ENCODE results near the gene DDX31.

The DDX31 gene

DNA sequence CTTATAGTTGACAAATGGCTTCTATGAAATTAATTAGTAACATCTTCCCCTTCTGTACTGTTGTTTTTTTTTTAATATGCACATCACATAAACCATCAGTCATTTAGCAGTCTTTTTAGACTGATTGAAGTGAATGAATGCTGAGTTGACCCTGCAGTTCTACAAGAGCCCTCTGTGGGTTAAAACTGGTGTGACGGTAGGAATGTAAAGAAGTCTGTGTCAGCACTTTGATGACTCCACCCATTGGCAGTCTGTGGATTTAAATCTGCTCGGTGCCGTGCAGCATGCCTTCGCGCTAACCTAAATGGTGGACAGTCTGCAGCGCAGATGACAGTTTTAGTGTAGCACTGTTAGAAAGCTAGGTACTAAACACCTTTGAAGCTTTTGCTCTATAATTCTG lies 3.6 kb upstream of the DDX31 start:
- no peak for DNase-seq (ENCODE audit: low read depth in 2 of 2)

DNA sequence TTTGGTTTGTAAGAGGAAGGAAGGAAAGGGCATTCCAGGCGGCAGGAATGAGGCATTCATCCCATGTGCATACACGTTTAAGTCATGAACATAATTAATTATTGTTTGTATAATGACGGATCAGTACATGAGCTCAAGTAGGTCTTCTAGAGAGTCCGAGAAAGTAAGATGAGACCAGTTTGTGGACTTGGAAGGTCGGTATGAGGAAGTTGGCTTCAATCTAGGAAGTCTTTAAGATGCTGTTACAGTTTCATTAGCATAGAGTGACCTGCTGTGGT lies 2.6 kb upstream of the DDX31 start:
- DNase-seq (ENCODE audit: low read depth in 2 of 2) = no peak

DNA sequence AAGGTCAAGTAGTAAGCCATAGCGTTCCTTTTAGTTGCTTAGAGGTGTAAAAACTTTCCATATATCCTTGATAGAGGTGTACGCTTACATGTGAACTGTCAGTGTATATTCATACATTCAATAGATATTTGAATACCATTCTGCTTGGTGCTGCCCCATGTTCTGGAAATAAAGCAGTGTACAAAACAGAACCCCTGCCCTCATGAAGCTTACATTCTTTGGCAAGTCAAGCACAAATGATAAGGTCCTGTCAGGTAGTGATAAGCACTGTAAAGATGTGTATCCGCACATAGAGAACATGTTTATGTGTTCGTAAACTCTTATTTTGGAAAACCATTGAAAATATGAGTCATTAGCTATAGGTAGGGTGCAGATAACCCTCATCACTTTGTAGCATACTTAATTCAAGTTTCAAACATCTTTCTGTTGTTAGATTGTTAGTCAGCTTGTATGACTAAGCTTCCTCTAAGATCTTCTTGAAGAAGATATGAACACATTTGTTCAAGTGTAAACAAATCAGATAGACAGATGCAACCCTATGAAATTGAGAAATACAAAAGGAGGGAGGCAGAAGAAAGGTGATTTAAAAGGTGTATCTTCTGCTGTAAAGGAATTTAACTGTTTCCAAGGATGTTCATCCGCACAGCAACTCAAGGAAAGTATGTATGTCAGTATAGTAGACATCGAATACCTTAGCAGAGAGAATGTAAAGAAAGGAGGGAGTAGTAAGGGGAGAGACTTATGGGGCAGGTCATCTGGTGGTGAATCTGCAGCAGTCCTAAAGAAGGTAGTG lies 2.0 kb upstream of the DDX31 start:
- no peak for DNase-seq (ENCODE audit: low read depth in 2 of 2)

- peak; percentile 34 to 79 for DNase-seq (ENCODE audit: low read depth in 2 of 2)
Measured at GRCh38 chr9:132670457-132671391, 941 bp upstream of the DDX31 start, which contains the start of gene GTF3C4. TSS of gene GTF3C4 (plus strand) at chr9:132670464. CDS start at chr9:132670599, 135 bp downstream.

- DNase-seq (ENCODE audit: low read depth in 2 of 2) = no peak
Measured at GRCh38 chr9:132669319-132669697, 475 bp downstream of the DDX31 start.

GRCh38 chr9:132663851-132664250 lies 5.9 kb downstream of the DDX31 start:
- DNase-seq (ENCODE audit: low read depth in 2 of 2) = no peak

- no peak for DNase-seq (ENCODE audit: low read depth in 2 of 2)
Measured at GRCh38 chr9:132663117-132663516, 6.7 kb downstream of the DDX31 start.

DNA sequence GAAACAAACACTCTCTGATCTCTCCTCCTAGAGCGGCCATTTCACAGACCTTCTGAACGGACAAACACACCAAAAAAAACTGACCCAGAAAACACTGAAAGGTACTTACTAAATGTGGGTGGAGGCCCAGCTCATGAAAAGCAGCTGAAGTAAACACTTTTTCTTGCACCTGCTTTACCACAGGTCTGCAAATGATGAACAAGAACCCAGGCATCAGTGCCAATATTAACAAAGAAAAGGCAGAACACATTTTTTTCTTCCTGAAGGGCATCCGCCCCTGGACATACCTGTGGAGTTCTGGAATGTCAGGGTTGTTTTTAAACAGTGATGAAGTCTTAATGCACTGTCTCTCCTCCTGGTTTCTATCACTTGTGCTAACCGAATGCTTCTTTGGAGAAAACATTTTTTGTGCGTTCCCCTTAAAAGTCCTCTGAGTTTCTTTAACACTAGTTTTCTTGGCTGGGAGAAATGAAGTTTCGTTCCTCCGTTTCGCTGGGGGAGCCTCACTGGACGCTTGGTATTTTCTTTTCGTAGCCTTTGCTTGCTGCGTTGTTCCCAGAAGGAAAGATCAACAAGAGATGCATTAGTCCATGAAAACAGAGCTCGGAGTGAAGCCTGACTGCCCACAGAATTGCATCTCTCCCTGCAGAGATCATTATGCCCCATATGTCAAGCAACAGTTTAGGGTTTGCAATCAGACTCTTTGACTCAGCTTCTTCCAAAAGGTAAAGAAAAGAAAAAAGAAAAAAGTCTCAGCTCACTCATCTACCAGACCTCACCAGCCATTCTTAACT lies 7.4 kb downstream of the DDX31 start:
- no peak for DNase-seq (ENCODE audit: low read depth in 2 of 2)

- DNase-seq (ENCODE audit: low read depth in 2 of 2) = no peak
Measured at GRCh38 chr9:132656299-132656698, 13.5 kb downstream of the DDX31 start.

- no peak for DNase-seq (ENCODE audit: low read depth in 2 of 2)
Measured at GRCh38 chr9:132651259-132651658, 18.5 kb downstream of the DDX31 start.

DNA sequence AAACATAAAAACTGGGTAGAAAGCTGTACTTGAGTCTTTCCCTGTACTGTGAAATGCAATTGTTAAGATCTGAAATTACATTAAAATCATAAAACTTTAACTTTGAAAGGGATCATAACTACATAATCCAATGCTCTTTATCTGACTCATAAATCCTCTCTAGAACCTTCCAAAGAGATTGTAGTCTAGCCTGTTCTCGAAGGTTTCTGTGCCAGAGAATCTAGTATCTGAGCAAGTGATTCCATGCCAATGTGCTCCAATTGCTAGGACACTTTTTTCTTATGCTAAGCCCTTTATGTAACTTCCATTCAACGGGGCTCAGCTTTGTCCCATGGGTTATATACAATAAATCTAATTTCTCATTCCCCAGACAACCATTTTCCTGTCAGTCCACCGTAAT lies 21.1 kb downstream of the DDX31 start:
- no peak for DNase-seq (ENCODE audit: low read depth in 2 of 2)

DNA sequence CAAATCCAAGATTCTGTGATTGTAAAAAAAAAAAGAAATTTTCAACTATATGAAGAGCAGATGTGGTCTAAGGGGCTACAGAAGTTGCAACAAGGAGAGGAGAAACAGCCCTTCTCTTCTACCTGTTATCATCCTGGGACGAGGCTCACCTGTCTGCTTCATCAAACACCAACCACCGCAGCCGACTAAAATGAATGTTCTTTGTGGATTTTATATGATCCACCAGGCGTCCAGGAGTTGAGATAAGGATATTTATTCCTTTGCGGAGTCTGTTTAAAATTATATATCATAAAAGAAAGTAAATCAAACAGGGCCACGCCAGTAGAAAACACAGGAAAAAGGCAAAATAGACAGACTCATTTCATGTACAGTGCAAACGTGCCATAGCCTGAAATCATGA lies 21.5 kb downstream of the DDX31 start:
- no peak for DNase-seq (ENCODE audit: low read depth in 2 of 2)

DNA sequence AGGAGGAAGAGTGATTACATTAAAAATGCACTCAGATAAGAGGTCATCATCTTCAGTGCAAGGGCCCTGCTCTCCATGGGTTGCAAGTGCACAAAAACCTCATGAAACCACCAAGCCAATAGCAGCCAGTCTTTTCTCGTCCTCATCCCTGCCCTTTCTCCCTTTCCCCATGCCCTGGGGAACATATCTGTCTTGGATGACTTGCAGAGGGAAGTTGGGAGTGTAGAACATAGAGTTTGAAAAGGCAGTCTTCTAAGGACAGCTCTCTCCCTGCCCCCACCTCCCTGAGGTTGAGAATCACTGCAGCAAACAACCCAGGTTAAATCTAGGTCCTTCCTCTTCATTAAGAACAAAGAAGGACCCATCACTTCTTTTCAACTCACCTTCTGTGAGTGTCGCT lies 22.0 kb downstream of the DDX31 start:
- DNase-seq (ENCODE audit: low read depth in 2 of 2) = no peak

DNA sequence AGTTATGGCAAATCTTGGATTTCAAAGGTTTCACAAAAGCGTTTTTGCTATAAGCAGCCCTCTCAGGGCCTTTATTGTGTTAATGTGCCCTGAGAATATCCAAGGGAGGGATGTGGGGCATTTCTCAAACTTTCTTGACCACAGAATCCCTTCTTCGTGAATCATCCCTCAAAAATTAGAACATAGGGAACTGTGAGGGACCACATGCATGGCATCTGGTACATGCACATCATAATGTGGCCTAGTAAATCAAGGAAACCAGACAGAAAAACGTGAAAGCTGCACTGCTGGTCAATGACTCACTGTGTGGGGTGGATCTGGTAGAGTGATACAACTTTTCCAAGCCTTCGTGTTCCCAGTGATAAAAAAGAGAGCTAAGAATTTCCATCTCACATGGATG lies 22.4 kb downstream of the DDX31 start:
- no peak for DNase-seq (ENCODE audit: low read depth in 2 of 2)

DNA sequence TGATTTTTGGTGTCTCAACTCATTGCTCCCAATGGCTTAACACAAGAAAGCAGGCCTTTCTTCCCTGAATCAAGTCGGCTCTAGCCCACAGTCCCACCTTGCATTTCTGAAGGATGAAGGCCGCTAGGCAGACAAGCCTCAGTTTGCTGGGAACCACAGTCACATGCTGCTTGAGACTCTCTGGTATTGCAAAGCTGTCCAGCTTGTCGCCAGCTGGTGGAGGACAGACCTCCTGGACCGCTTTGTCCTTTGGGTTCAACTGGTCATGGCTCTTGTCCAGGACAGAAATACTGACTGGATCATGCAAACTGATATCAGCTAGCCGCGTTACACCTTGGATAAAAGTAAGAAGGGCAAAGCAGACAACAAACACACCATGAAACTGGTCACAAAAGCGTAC lies 23.1 kb downstream of the DDX31 start:
- no peak for DNase-seq (ENCODE audit: low read depth in 2 of 2)

DNA sequence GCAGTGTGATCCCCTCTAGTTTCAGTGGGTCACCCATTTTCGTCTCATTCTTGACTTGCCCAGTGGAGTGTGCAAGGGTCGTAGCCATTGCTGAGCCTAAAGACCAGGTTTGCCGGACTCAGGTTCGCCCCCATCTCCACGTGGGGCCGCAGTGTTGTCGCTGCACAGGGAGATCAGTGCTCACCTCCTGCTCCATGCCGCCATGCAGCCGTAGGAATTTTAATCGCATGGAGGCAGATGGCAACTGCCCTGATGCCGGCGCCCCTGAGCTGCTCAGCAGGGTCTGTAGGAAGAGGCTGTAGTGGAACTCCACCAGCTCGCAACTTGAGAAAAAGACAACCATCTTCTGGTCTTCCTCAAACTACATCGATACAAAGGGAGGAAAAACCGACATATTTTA lies 24.1 kb downstream of the DDX31 start:
- DNase-seq (ENCODE audit: low read depth in 2 of 2) = no peak

- no peak for DNase-seq (ENCODE audit: low read depth in 2 of 2)
Measured at GRCh38 chr9:132645306-132645705, 24.5 kb downstream of the DDX31 start.

- no peak for DNase-seq (ENCODE audit: low read depth in 2 of 2)
Measured at GRCh38 chr9:132644251-132644650, 25.5 kb downstream of the DDX31 start.

DNA sequence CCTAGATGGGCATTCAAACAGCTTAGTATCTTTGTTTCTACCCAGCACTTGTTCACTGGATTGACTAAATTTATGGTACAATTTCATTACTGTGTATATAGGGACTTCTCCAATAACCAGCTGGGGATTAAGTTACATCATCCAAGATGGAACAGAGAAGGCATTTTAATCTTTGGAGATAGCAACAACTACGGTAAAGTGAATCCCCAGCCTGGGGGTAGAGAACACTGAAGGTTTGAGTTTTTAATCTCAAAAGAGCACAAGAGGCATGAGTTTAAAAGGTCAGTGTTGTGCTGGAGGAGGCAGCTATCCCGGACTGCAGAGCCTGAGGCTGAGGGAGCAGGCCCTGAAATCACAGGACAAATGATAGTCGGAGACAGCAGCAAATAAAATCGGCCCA lies 28.6 kb downstream of the DDX31 start:
- DNase-seq (ENCODE audit: low read depth in 2 of 2) = no peak

DNA sequence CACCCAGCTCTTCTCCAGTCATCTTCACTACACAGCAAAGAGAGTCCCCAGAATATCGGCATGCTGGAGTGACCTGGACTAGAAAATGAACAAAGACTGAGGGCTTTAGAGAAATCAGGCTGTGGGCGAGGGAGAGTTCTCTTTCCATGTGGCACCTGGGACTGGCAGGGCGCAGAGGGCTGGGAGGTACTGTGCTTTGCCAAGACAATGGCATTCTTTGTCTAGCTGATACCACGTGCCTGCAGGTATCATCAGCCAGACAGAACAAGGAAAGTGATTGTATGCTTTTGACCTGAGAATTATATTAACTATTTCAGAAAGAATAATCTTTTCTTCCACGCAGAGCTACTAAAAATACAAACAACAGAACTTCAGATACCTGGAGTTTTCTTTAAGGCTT lies 30.5 kb downstream of the DDX31 start:
- DNase-seq (ENCODE audit: low read depth in 2 of 2) = no peak

DNA sequence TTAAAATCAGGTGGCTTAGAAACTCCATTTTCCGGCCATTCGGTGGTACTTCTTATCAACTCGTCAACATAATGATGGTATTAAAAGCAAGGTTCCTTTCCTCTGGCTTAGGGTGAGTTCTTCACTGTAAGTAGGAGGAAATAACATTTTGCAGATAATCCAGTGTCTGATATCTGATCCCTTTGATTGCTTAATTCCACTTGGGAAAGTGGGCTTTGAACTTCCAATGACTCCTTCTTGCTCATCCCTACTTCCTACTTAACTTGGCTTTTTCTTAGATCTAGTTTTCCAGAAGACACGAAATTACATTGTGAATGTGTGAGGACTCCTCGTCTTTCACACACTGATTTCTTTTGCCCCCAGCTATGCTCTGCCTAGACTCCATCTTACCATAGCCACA lies 31.5 kb downstream of the DDX31 start:
- no peak for DNase-seq (ENCODE audit: low read depth in 2 of 2)

DNA sequence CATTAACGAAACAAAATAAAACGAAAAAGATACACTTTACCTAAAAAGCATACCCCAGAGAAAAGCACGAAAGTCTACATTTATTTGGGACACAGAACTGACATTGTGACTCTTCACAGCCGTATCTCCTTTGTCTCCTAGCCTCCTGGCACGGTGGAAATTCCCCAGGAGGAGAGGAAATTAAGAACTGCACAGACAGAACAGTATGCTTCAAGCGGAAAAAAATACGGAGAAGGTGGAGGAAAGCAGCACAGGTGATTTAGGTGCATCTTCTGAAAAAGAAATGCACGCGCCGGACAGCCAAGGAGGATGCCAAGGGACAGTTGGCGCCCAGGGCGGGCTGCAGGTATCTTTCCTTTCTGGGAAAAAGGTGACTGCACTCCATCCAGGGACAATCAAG lies 32.0 kb downstream of the DDX31 start:
- no peak for DNase-seq (ENCODE audit: low read depth in 2 of 2)

Measured in stimulated activated CD8-positive, alpha-beta memory T cell treated with anti-CD3 and anti-CD28 coated beads, Interleukin-7, amount 100 ng/mL, for 4 hours (primary cell).